ENCODE data around the gene TRIO. TPM values are rescaled to one million over a fixed set of nuclear protein-coding genes. Genes with fewer than 3 reads are reported as not detected.

The TRIO gene
- polyA plus RNA-seq, 3 donors, result 10.3 to 63.1 (median 34.5) TPM

- WGBS, 3 donors, result 90 to 93% (median 93%) methylated on average over 5 of the region's 5 CpGs
- H3K27ac ChIP-seq (ENCODE audit: low read depth, low read length), result no peak overlapping the region
Measured at GRCh38 chr5:14243766-14244165, 100.6 kb downstream of the TRIO start.

- H3K27ac ChIP-seq (ENCODE audit: low read depth, low read length), result no peak overlapping the region
- whole genome bisulfite sequencing, 3 donors, result 90 to 92% (median 91%) methylated on average over 6 of the region's 6 CpGs
Measured at GRCh38 chr5:14244721-14245120, 101.6 kb downstream of the TRIO start.

GRCh38 chr5:14245132-14245925, 102.2 kb downstream of the TRIO start:
- H3K27ac ChIP-seq (ENCODE audit: low read depth, low read length), result no peak overlapping the region
- 68 to 84% (median 81%) methylated on average over 13 of the region's 13 CpGs for WGBS, 3 donors

- 89 to 95% (median 95%) methylated on average over 9 of the region's 9 CpGs for WGBS, 3 donors
- no peak overlapping the region for H3K27ac ChIP-seq (ENCODE audit: low read depth, low read length)
Measured at GRCh38 chr5:14246350-14247053, 103.4 kb downstream of the TRIO start.

- H3K27ac ChIP-seq (ENCODE audit: low read depth, low read length), result no peak overlapping the region
- WGBS, 3 donors, result 46 to 67% (median 60%) methylated on average over 4 of the region's 4 CpGs
Measured at GRCh38 chr5:14247054-14247386, 103.9 kb downstream of the TRIO start.

- no peak overlapping the region for H3K27ac ChIP-seq (ENCODE audit: low read depth, low read length)
- WGBS, 3 donors, result 83 to 85% (median 84%) methylated on average over 6 of the region's 6 CpGs
Measured at GRCh38 chr5:14249258-14250082, 106.3 kb downstream of the TRIO start.

GRCh38 chr5:14250084-14250695, 107.0 kb downstream of the TRIO start:
- WGBS, 3 donors, result 38 to 60% (median 43%) methylated on average over 16 of the region's 16 CpGs
- no peak overlapping the region for H3K27ac ChIP-seq (ENCODE audit: low read depth, low read length)

- no peak overlapping the region for H3K27ac ChIP-seq (ENCODE audit: low read depth, low read length)
- 67 to 84% (median 76%) methylated on average over 11 of the region's 11 CpGs for WGBS, 3 donors
Measured at GRCh38 chr5:14250748-14251701, 107.9 kb downstream of the TRIO start.

- H3K27ac ChIP-seq (ENCODE audit: low read depth, low read length), result no peak overlapping the region
Measured at GRCh38 chr5:14251733-14252132, 108.6 kb downstream of the TRIO start.

GRCh38 chr5:14252793-14253192, 109.7 kb downstream of the TRIO start:
- no peak overlapping the region for H3K27ac ChIP-seq (ENCODE audit: low read depth, low read length)
- WGBS, 3 donors, result 85 to 93% (median 86%) methylated on average over 4 of the region's 4 CpGs

GRCh38 chr5:14254686-14255085, 111.5 kb downstream of the TRIO start:
- H3K27ac ChIP-seq (ENCODE audit: low read depth, low read length), result no peak overlapping the region
- WGBS, 3 donors, result 80 to 87% (median 87%) methylated on average over 2 of the region's 2 CpGs

- 88 to 91% (median 89%) methylated on average over 5 of the region's 5 CpGs for WGBS, 3 donors
- H3K27ac ChIP-seq (ENCODE audit: low read depth, low read length), result no peak overlapping the region
Measured at GRCh38 chr5:14256026-14256690, 113.0 kb downstream of the TRIO start.

GRCh38 chr5:14256756-14257393, 113.7 kb downstream of the TRIO start:
- 79 to 87% (median 81%) methylated on average over 11 of the region's 11 CpGs for WGBS, 3 donors
- no peak overlapping the region for H3K27ac ChIP-seq (ENCODE audit: low read depth, low read length)

- no peak overlapping the region for H3K27ac ChIP-seq (ENCODE audit: low read depth, low read length)
- 76 to 82% (median 79%) methylated on average over 7 of the region's 7 CpGs for WGBS, 3 donors
Measured at GRCh38 chr5:14257995-14258403, 114.9 kb downstream of the TRIO start.

GRCh38 chr5:14258840-14259239, 115.7 kb downstream of the TRIO start:
- H3K27ac ChIP-seq (ENCODE audit: low read depth, low read length), result no peak overlapping the region
- WGBS, 3 donors, result 37 to 63% (median 38%) methylated on average over 11 of the region's 11 CpGs

- H3K27ac ChIP-seq (ENCODE audit: low read depth, low read length), result no peak overlapping the region
Measured at GRCh38 chr5:14260637-14261036, 117.5 kb downstream of the TRIO start.

GRCh38 chr5:14261235-14261634, 118.1 kb downstream of the TRIO start:
- H3K27ac ChIP-seq (ENCODE audit: low read depth, low read length), result no peak overlapping the region
- 70 to 86% (median 71%) methylated on average over 5 of the region's 5 CpGs for WGBS, 3 donors

More at GRCh38 chr5:14260637-14261036, 117.5 kb downstream of the TRIO start:
- WGBS, 3 donors, result 34 to 54% (median 34%) methylated on average over 2 of the region's 2 CpGs
